Measurements from ENCODE around the gene AOPEP. TPM values are rescaled to one million over a fixed set of nuclear protein-coding genes. Genes with fewer than 3 reads are reported as not detected.

The AOPEP gene
- total and polyA plus RNA-seq, 10 donors, result 14.8 to 86.1 (median 51.3) TPM

DNA sequence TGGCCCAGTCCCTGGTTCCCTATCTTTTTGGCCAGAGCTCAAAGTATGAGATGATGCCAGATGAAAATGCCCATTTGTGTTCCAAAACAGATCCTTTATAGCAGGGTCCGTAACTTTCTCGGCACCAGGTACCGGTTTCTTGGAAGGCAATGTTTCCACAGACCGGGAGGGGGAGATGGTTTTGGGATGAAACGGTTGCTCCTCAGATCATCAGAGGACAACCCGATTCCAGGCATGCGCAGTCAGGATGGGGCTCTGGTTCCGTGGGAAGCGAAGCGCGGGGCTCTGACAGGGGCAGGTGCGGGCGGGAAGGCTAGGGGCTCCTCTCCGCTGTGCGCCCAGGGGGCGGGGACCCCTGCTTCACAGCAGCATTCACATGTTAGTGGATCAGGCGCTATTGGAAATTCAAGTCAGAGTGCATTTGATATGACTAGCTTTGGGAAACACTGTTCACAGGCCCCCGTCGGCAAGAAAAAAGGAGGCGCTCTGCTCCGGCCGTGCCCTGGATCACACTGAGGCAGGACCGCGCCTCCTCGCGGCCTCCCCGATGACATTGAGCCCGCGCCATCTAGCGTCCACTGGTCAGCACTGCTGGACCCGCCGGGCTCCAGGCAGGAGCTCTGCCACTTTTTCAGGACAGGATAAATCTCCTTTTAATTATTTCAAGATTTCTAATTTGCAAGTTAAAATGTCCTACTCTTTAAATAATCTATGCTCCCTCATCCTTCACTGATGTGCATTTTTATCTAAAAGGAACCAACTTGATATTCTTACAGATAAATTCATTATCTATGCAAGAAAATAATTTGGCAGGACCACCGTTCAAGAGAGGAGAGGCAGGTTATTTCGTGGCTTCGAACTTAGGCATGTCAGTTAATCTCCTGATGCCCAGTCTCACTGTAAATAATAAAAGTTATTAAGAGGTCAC is 401.0 kb downstream of the AOPEP start:
- intact Hi-C loops (cut with DNase I; ENCODE audit: low total_unique reads), result loop anchor here (5.0 kb wide), 1 partner anchor 345 kb away; no protein-coding TSS in a partner anchor
- 25 to 45% (median 30%) methylated on average over 31 to 35 of the region's 35 CpGs for WGBS, 5 donors
- Histone ChIP-seq H3K9me3 (no peaks in the 10 kb centered on the region), H3K36me3 (peaks cover 0 to 7% (median 0%) of the 10 kb centered on the region in 6 donors), H3K4me1 (peaks cover 0 to 11% (median 6%) of the 10 kb centered on the region in 6 donors), H3K4me3 (peak overlapping the region in 4 of 8 donors; percentile 7 to 51 (median 20)), H3K27ac (no peak overlapping the region), H3K27me3 (replicated peaks in 1 of 7) (no peaks in the 10 kb centered on the region)
- TF ChIP-seq POLR2A (IDR thresholded peaks at IDR 0.05) (no peak), POLR2AphosphoS5 (IDR thresholded peaks at IDR 0.05) (peak; percentile 31 to 75 (median 60))
- TF ChIP-seq, protein P1, sequence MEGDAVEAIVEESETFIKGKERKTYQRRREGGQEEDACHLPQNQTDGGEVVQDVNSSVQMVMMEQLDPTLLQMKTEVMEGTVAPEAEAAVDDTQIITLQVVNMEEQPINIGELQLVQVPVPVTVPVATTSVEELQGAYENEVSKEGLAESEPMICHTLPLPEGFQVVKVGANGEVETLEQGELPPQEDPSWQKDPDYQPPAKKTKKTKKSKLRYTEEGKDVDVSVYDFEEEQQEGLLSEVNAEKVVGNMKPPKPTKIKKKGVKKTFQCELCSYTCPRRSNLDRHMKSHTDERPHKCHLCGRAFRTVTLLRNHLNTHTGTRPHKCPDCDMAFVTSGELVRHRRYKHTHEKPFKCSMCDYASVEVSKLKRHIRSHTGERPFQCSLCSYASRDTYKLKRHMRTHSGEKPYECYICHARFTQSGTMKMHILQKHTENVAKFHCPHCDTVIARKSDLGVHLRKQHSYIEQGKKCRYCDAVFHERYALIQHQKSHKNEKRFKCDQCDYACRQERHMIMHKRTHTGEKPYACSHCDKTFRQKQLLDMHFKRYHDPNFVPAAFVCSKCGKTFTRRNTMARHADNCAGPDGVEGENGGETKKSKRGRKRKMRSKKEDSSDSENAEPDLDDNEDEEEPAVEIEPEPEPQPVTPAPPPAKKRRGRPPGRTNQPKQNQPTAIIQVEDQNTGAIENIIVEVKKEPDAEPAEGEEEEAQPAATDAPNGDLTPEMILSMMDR (IDR thresholded peaks at IDR 0.05 in 8 of 11, conservative IDR thresholded peaks at IDR 0.05 in 3 of 11), result peak; percentile 74 to 94 (median 90)
- peak; percentile 92 for DNase-seq

DNA sequence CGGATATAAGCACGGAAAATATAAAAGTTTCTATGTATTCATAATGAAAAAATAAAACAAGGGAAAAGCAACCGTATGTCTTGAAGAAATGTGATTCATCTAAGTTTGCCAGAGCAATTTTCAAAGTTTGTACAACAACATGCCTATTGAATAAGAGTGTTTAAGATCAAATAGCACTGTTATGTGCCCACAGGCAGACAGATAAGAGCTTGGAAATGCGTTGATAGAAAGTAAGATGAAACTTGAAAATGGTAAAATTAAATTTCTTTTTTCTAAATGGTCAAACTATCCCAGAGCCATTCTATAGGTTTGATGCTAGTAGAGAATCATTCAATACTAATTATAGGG is 401.7 kb downstream of the AOPEP start:
- no peak overlapping the region for H3K27ac ChIP-seq
- 88 to 95% (median 91%) methylated on average over 4 of the region's 4 CpGs for WGBS, 5 donors
- peaks cover 0 to 11% (median 6%) of the 10 kb centered on the region in 6 donors for H3K4me1 ChIP-seq
- intact Hi-C loops (cut with DNase I; ENCODE audit: low total_unique reads), result loop anchor here (5.0 kb wide), 1 partner anchor 346 kb away; no protein-coding TSS in a partner anchor
- no peak overlapping the region for H3K4me3 ChIP-seq
- H3K9me3 ChIP-seq, result no peaks in the 10 kb centered on the region
- peaks cover 0 to 7% (median 0%) of the 10 kb centered on the region in 6 donors for H3K36me3 ChIP-seq
- DNase-seq, result no peak
- no peaks in the 10 kb centered on the region for H3K27me3 ChIP-seq (replicated peaks in 1 of 7)
- TF ChIP-seq POLR2A (IDR thresholded peaks at IDR 0.05) (no peak), POLR2AphosphoS5 (IDR thresholded peaks at IDR 0.05) (no peak)
- TF ChIP-seq, protein P1 (IDR thresholded peaks at IDR 0.05 in 8 of 11, conservative IDR thresholded peaks at IDR 0.05 in 3 of 11), result no peak

DNA sequence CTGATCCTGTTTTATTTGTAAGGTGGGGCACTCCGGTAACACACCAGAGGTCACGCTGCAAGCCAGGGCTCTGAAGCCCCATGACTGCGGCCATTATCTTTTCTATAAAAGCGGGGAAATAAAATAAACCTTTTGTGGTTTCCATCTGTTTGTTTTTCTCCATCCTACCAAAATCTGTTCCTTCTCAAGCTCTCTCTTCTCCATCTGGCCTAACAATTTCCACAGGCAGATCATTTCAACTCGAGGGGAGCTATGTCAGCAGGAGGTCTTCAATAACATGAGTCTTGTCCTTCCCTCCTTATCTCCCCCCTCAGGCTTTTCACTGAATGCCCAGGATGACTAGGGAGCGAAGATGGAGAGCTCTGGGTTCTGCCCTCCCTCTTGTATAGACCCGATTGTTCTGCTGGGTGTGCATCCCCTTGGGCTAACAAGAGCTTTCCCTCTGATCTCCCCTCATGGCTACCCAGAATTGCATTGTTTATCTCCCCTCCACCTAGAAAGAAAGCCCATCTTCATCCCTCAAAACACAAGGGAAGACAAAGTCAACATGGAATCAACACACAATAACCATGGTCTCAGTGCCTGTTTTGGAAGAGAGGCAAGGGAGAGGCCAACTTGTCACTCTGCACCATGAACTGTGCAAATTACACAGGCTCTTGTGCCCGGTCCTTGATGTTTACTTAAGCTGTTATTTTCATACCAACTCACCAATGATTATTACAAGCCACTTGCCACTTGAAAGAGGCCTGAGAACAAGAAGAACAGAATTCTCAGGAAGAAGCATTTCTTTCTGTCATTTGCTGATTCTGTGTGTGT is 403.2 kb downstream of the AOPEP start:
- 90 to 94% (median 94%) methylated on average over 8 of the region's 8 CpGs for WGBS, 5 donors
- Histone ChIP-seq H3K4me3 (no peak overlapping the region), H3K27me3 (replicated peaks in 1 of 7) (no peaks in the 10 kb centered on the region)

DNA sequence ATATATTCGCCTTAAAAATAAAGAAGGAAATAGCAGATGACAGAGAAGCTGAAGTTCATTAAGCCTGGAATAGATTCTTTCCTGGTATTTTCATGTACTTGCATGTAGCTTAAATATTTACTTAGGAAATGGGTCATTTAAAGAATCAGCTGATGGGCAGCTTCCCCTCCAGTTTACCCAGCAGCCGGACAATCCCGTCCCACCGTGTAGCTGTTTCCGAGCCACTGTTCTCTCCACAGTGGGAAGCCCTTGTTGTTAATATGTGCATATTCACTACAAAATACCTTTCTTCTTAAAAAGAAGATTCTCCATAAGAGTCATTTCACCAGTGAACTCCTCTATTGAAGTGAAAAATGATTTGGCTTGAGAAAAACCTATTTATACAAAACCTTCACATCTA is 404.0 kb downstream of the AOPEP start:
- TF ChIP-seq POLR2AphosphoS5 (IDR thresholded peaks at IDR 0.05) (no peak), POLR2A (IDR thresholded peaks at IDR 0.05) (no peak)
- TF ChIP-seq, protein P1 (IDR thresholded peaks at IDR 0.05 in 8 of 11, conservative IDR thresholded peaks at IDR 0.05 in 3 of 11), result no peak
- Histone ChIP-seq H3K27me3 (replicated peaks in 1 of 7) (no peaks in the 10 kb centered on the region), H3K36me3 (peaks cover 0 to 14% (median 0%) of the 10 kb centered on the region in 6 donors), H3K9me3 (no peaks in the 10 kb centered on the region), H3K4me1 (peaks cover 0 to 11% (median 6%) of the 10 kb centered on the region in 6 donors), H3K27ac (no peak overlapping the region), H3K4me3 (no peak overlapping the region)
- 89 to 97% (median 93%) methylated on average over 5 of the region's 5 CpGs for WGBS, 5 donors
- no peak for DNase-seq
- intact Hi-C loops (cut with DNase I; ENCODE audit: low total_unique reads), result loop anchor here (5.0 kb wide), 1 partner anchor 453 kb away; no protein-coding TSS in a partner anchor

More for the DNA sequence above, 403.2 kb downstream of the AOPEP start:
- intact Hi-C loops (cut with DNase I; ENCODE audit: low total_unique reads), result loop anchor here (5.0 kb wide), 2 partner anchors 347 to 452 kb away; no protein-coding TSS in a partner anchor
- TF ChIP-seq POLR2A (IDR thresholded peaks at IDR 0.05), result no peak
- no peak for TF ChIP-seq POLR2AphosphoS5 (IDR thresholded peaks at IDR 0.05)
- H3K9me3 ChIP-seq, result no peaks in the 10 kb centered on the region
- peaks cover 0 to 7% (median 0%) of the 10 kb centered on the region in 6 donors for H3K36me3 ChIP-seq
- DNase-seq, result no peak
- H3K4me1 ChIP-seq, result peaks cover 0 to 11% (median 6%) of the 10 kb centered on the region in 6 donors
- H3K27ac ChIP-seq, result no peak overlapping the region

Measured in spleen (tissue), 11 donors.